Measurements from ENCODE around the gene MYL4. TPM values are rescaled to one million over a fixed set of nuclear protein-coding genes. Genes with fewer than 3 reads are reported as not detected.

MYL4 gene
- total RNA-seq (2022; extraction: Qiagen RNA extraction; ENCODE audit: low read depth), result 0.16 TPM in 1 of 5 replicates, not detected in the others

DNA sequence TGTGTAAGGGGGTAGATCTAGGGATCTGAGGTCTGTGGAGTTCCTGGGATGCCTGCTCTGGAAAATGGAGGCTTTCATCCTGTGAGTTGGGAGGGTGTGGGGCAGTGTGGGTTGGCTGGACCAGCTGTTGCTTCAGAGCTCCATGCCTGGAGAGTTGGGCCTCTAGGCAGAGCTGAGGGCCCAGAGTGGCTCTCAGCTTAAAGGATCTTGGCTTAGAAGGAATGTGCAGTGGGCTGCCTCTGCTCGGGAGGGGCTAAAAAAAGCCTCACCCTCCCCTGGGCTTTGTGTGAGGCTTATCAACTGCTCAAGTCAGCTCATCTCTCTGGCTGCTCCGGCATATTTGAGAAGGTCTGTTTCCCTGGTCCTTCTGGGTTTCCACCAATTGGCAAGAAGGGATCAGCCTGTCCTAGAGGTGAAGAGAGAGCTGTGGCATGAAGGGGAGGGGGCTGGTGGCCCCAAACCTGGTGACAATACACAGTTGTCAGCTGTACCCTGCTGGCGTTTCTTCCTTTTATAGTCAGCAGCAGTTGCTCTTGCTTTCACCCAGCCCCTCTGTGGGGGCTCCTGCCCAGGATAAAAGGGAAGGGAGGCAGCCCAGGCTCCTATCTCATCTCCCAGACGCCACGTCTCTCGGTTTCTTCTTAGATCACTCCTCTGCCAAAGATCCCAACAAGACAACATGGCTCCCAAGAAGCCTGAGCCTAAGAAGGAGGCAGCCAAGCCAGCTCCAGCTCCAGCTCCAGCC is at the start of gene MYL4:
Gene MYL4, plus strand, starts transcription at position 605 of the 745 bp plus-strand sequence. Its CDS starts 75 bp downstream, at position 680.

DNA sequence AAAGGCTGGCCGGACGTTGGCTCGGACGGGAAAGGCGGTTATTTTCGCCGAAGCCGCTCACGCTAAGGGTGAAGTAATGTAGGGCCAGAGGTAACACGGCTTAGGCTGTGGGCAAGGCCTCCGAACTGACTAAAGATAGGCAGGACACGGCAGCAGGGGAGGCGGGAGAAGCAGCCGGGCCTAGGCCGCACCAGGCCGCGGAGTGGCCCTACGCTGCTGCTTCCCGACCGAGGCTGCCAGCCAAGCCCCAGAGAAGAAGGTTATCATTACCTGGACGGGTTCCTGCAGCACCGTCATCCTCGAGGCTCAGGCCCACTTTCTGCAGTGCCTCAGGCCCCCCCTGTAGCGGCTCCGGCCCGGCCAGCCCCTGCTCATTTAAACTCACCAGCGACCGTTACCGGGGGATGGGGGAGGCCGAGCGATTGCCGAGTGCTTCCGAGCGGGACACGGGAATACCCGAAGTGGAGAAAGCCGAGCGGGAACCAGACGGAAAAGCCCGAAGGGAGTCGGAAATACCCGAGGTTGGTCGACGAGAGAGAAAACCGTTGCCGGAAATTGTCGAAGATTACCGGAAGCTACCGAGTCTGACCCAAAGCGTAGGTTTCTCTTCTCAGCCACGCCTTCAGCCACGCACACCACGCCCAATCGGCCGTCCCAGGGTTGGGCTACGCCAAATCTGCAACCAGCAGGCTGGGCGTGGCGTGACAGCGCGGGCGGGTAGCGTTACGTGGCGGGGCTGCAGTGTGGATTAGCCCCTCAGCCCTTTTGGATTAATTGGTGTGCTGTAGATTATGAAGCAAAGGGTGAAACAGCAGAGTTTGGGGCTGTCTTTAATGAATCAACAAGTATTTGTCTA is 20.0 kb upstream of the MYL4 start, which contains the start of gene CDC27:
Gene CDC27, minus strand, starts transcription at position 420 of the 856 bp plus-strand sequence. Its CDS starts 123 bp downstream, at position 297.

DNA sequence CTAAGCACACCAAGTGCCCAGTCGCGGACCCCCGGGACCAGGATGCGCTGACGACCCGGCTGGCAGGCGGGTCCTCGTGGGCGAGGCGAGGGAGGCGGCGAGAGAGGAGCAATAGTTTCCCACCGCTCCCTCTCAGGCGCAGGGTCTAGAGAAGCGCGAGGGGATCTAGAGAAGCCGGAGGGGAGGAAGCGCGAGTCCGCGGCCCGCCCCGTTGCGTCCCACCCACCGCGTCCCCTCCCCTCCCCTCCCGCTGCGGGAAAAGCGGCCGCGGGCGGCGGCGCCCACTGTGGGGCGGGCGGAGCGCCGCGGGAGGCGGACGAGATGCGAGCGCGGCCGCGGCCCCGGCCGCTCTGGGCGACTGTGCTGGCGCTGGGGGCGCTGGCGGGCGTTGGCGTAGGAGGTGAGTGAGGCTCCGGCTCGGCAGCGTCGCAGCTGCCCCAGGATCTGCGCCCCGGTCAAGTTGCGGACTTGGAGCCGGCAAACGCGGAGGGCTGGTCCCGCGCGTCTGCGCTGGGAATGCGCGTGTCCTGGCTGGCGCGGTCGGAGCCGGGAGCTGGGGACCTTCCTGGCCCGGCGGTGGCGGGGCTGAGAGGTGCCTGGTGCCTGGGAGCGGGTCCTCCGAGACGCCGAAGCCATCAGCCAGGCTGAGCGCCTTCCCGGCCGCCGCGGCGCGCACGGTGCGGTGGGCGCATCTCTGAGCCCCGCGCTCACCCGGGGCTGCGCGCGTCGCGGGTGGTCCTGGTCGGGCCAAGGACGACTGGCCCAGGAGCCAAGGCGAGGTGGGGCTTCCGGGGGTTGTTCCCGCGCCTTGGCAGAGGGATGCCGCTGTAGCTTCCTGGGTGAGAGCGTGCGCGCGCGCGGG is 44.6 kb downstream of the MYL4 start, which contains the start of gene ITGB3:
Gene ITGB3, plus strand, starts transcription at position 287 of the 862 bp plus-strand sequence. Its CDS starts 35 bp downstream, at position 322.

Other genes with a start within 250 kb of the MYL4 start
- gene RPRML, start 230.1 kb upstream of the MYL4 start, total RNA-seq (2022; extraction: Qiagen RNA extraction; ENCODE audit: low read depth), result 0.34 to 1.1 TPM (median 0.78 TPM) in 5 replicates
- gene CDC27, start 20.1 kb upstream of the MYL4 start, total RNA-seq (2022; extraction: Qiagen RNA extraction; ENCODE audit: low read depth), result 61.0 to 82.5 TPM (median 79.6 TPM) in 5 replicates
- 2.3 to 5.3 TPM (median 4.4 TPM) in 5 replicates for gene ITGB3, start 44.5 kb downstream of the MYL4 start, total RNA-seq (2022; extraction: Qiagen RNA extraction; ENCODE audit: low read depth)
- 1.9 to 2.7 TPM (median 2.3 TPM) in 5 replicates for gene EFCAB13, start 114.6 kb downstream of the MYL4 start, total RNA-seq (2022; extraction: Qiagen RNA extraction; ENCODE audit: low read depth)